K562 (cell line): ENCODE results near the gene SLC10A1.

ENCODE experiments used
- CGGBP1 ChIP-seq: fragments of 250-450 bp; sonication (Bioruptor Pico); IDR thresholded peaks from 2 replicates; pipeline ENCODE4 v1.9.0; 2021; ENCODE audit warnings: mild to moderate bottlenecking
- CREB1 ChIP-seq, 2 experiments: sonication (generic) in 1 of 2; formaldehyde crosslinking in 1 of 2; IDR thresholded peaks; 2 replicates each; pipeline versions ENCODE4 v1.6.1 to v1.8.0; 2012 to 2022; ENCODE audit warnings: inconsistent platforms in 1 of 2, mild to moderate bottlenecking in 1 of 2, missing genetic modification reagents in 1 of 2, moderate library complexity in 1 of 2
- CTCF ChIP-seq, 3 experiments: IDR thresholded peaks in 2 of 3; conservative IDR thresholded peaks in 1 of 3; 2 replicates each; pipeline ENCODE4 v1.5.1; 2011 to 2012; ENCODE audit warnings: low read length in 3 of 3, mild to moderate bottlenecking in 3 of 3, control low read depth in 2 of 3, improper control_type of control experiment in 1 of 3, inconsistent platforms in 1 of 3, low read depth in 1 of 3, mixed read lengths in 1 of 3, moderate library complexity in 1 of 3; ENCODE audit not compliant: insufficient read depth in 2 of 3
- ESRRB ChIP-seq: fragments of 250-450 bp; sonication (Bioruptor Pico); IDR thresholded peaks from 2 replicates; pipeline ENCODE4 v1.5.0; 2020; ENCODE audit warnings: mild to moderate bottlenecking, moderate library complexity, borderline replicate concordance
- ETS1 ChIP-seq: conservative IDR thresholded peaks from 2 replicates; pipeline ENCODE4 v1.6.1; 2011; ENCODE audit warnings: low read depth, mild to moderate bottlenecking, low read length; ENCODE audit not compliant: control insufficient read depth
- HNRNPL ChIP-seq: fragments of 200-400 bp; formaldehyde crosslinking; IDR thresholded peaks from 2 replicates; pipeline ENCODE4 v1.6.1; 2017; ENCODE audit warnings: low read depth, mild to moderate bottlenecking, low read length
- MGA ChIP-seq: fragments of 450-650 bp; IDR thresholded peaks from 2 replicates; pipeline ENCODE4 v1.6.1; 2016; ENCODE audit warnings: mild to moderate bottlenecking, moderate library complexity
- MTA2 ChIP-seq: fragments of 450-650 bp; IDR thresholded peaks from 2 replicates; pipeline ENCODE4 v1.6.1; 2016; ENCODE audit warnings: low read depth
- NELFE ChIP-seq: IDR thresholded peaks from 2 replicates; pipeline ENCODE4 v1.6.1; 2011; ENCODE audit warnings: mild to moderate bottlenecking; ENCODE audit not compliant: insufficient read depth, insufficient read length
- PHF8 ChIP-seq: fragments of 200-600 bp; sonication (generic); IDR thresholded peaks from 2 replicates; pipeline ENCODE4 v1.6.1; 2012; ENCODE audit warnings: mixed run types, mild to moderate bottlenecking, inconsistent platforms, low read length, moderate library complexity, borderline replicate concordance
- POLR2A ChIP-seq: fragments of 450-650 bp; conservative IDR thresholded peaks from 2 replicates; pipeline ENCODE4 v1.6.1; 2016
- ZNF165 ChIP-seq: fragments of 250-450 bp; sonication (Bioruptor Pico); IDR thresholded peaks from 2 replicates; pipeline ENCODE4 v1.4.0; 2020; ENCODE audit warnings: borderline replicate concordance
- ZNF395 ChIP-seq: fragments of 200-800 bp; sonication (Bioruptor generic); IDR thresholded peaks from 2 replicates; pipeline ENCODE4 v1.6.1; 2017; ENCODE audit warnings: missing genetic modification characterization, missing compliant biosample characterization
- ZNF512 ChIP-seq: IDR thresholded peaks from 2 replicates; pipeline ENCODE4 v1.6.1; 2016; ENCODE audit warnings: missing genetic modification characterization, missing compliant biosample characterization

GRCh38 chr14:69780952-69781351 lies 16.1 kb downstream of the SLC10A1 start:
- TF ChIP-seq ESRRB (CRISPR knock-in tag) = no peak
- no peak for TF ChIP-seq CTCF (IDR thresholded peaks at IDR 0.05 in 2 of 3, conservative IDR thresholded peaks at IDR 0.05 in 1 of 3; ENCODE audit: insufficient read depth in 2 of 3, low read depth in 1 of 3, low read length in 3 of 3)
- no peak for TF ChIP-seq POLR2A
- no peak for TF ChIP-seq ZNF165 (CRISPR knock-in tag)
- TF ChIP-seq ZNF512 (tag) = no peak
- no peak for TF ChIP-seq NELFE
- TF ChIP-seq ZNF395 = no peak
- TF ChIP-seq MGA = no peak
- TF ChIP-seq CREB1 (IDR thresholded peaks at IDR 0.05) = no peak
- TF ChIP-seq CREB1 (CRISPR knock-in tag; IDR thresholded peaks at IDR 0.05) = no peak
- no peak for TF ChIP-seq CGGBP1 (CRISPR knock-in tag)
- no peak for TF ChIP-seq PHF8
- no peak for TF ChIP-seq MTA2
- no peak for TF ChIP-seq ETS1
- TF ChIP-seq HNRNPL = no peak
